PFSK-1 (cell line): ENCODE data around the gene CFAP97D2.

ENCODE experiments used
- POLR2AphosphoS5 ChIP-seq: IDR thresholded peaks from 2 replicates; pipeline ENCODE4 v1.6.1; 2012; ENCODE audit warnings: low read depth, mild to moderate bottlenecking, control low read depth, low read length, moderate library complexity
- REST ChIP-seq, 2 experiments: IDR thresholded peaks; 2 replicates each; pipeline versions ENCODE4 v1.6.1 to v1.8.0; 2011 to 2012; ENCODE audit warnings: low read depth in 2 of 2, low read length in 2 of 2, control low read depth in 1 of 2, inconsistent platforms in 1 of 2, mild to moderate bottlenecking in 1 of 2, moderate library complexity in 1 of 2; ENCODE audit not compliant: insufficient read depth in 1 of 2

DNA sequence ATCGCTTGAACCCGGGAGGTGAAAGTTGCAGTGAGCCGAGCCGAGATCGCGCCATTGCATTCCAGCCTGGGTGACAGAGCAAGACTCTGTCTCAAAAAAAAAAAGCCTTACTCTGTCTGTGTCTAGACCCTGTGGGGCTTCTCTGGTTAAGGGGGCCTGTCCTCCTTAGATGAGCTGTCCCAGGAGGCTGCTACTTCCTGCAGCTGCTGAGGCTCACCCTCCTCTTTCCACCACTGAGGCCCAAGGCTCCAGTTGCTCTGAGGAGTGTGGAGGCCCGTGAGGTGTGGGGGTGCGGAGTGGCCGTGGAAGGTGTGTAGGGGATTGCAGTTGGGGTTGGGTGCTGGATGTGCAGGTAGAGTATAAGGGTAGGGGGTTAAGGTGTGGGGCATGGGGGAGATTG is 24.6 kb upstream of the CFAP97D2 start:
- TF ChIP-seq REST (IDR thresholded peaks at IDR 0.05; ENCODE audit: insufficient read depth in 1 of 2, low read depth in 2 of 2, low read length in 2 of 2) (no peak), POLR2AphosphoS5 (no peak)
